ENCODE results near the gene RRAGA. TPM values are rescaled to one million over a fixed set of nuclear protein-coding genes. Genes with fewer than 3 reads are reported as not detected.

The RRAGA gene
- total and polyA plus RNA-seq, 2 experiments from 2014 or later = 24.7 to 36.1 TPM

DNA sequence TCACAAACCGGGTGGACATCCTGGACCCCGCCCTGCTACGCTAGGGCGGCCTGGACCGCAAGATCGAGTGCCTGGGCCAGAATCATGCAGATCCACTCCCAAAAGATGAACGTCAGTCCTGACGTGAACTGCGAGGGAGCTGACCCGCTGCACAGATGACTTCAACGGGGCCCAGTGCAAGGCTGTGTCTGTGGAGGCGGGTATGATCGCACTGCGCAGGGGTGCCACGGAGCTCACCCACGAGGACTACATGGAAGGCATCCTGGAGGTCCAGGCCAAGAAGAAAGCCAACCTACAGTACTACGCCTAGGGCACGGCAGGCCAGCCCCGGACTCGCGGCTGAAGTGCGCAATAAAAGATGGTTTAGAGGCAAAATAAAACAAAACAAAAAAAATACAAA is 21.4 kb upstream of the RRAGA start:
- ATAC-seq = no peak
- Histone ChIP-seq H3K4me1 (ENCODE audit: insufficient read depth) (no peaks in the 10 kb centered on the region), H2AFZ (no peak overlapping the region), H3K27ac (ENCODE audit: low read depth) (no peak overlapping the region), H3K9me2 (ENCODE audit: insufficient read depth) (peaks cover 8% of the 10 kb centered on the region), H4K20me1 (replicated peaks; ENCODE audit: insufficient read depth) (no peaks in the 10 kb centered on the region), H3K4me3 (no peak overlapping the region), H3K27me3 (ENCODE audit: insufficient read depth) (no peaks in the 10 kb centered on the region), H3K36me3 (ENCODE audit: insufficient read depth) (no peaks in the 10 kb centered on the region), H3K4me2 (no peak overlapping the region), H3K79me2 (replicated peaks; ENCODE audit: insufficient read depth) (no peaks in the 10 kb centered on the region), H3F3A (replicated peaks; ENCODE audit: low read depth) (no peaks in the 10 kb centered on the region)
- Mint-ChIP-seq H3K36me3 (ENCODE audit: low read depth) (no peaks in the 10 kb centered on the region), H3K27me3 (ENCODE audit: insufficient read depth, low read depth, poor library complexity) (peaks cover 1% of the 10 kb centered on the region), H3K27ac (no peak overlapping the region), H3K9me3 (no peaks in the 10 kb centered on the region), H3K4me3 (no peak overlapping the region), H3K4me1 (no peaks in the 10 kb centered on the region)
- TF ChIP-seq, protein P1, sequence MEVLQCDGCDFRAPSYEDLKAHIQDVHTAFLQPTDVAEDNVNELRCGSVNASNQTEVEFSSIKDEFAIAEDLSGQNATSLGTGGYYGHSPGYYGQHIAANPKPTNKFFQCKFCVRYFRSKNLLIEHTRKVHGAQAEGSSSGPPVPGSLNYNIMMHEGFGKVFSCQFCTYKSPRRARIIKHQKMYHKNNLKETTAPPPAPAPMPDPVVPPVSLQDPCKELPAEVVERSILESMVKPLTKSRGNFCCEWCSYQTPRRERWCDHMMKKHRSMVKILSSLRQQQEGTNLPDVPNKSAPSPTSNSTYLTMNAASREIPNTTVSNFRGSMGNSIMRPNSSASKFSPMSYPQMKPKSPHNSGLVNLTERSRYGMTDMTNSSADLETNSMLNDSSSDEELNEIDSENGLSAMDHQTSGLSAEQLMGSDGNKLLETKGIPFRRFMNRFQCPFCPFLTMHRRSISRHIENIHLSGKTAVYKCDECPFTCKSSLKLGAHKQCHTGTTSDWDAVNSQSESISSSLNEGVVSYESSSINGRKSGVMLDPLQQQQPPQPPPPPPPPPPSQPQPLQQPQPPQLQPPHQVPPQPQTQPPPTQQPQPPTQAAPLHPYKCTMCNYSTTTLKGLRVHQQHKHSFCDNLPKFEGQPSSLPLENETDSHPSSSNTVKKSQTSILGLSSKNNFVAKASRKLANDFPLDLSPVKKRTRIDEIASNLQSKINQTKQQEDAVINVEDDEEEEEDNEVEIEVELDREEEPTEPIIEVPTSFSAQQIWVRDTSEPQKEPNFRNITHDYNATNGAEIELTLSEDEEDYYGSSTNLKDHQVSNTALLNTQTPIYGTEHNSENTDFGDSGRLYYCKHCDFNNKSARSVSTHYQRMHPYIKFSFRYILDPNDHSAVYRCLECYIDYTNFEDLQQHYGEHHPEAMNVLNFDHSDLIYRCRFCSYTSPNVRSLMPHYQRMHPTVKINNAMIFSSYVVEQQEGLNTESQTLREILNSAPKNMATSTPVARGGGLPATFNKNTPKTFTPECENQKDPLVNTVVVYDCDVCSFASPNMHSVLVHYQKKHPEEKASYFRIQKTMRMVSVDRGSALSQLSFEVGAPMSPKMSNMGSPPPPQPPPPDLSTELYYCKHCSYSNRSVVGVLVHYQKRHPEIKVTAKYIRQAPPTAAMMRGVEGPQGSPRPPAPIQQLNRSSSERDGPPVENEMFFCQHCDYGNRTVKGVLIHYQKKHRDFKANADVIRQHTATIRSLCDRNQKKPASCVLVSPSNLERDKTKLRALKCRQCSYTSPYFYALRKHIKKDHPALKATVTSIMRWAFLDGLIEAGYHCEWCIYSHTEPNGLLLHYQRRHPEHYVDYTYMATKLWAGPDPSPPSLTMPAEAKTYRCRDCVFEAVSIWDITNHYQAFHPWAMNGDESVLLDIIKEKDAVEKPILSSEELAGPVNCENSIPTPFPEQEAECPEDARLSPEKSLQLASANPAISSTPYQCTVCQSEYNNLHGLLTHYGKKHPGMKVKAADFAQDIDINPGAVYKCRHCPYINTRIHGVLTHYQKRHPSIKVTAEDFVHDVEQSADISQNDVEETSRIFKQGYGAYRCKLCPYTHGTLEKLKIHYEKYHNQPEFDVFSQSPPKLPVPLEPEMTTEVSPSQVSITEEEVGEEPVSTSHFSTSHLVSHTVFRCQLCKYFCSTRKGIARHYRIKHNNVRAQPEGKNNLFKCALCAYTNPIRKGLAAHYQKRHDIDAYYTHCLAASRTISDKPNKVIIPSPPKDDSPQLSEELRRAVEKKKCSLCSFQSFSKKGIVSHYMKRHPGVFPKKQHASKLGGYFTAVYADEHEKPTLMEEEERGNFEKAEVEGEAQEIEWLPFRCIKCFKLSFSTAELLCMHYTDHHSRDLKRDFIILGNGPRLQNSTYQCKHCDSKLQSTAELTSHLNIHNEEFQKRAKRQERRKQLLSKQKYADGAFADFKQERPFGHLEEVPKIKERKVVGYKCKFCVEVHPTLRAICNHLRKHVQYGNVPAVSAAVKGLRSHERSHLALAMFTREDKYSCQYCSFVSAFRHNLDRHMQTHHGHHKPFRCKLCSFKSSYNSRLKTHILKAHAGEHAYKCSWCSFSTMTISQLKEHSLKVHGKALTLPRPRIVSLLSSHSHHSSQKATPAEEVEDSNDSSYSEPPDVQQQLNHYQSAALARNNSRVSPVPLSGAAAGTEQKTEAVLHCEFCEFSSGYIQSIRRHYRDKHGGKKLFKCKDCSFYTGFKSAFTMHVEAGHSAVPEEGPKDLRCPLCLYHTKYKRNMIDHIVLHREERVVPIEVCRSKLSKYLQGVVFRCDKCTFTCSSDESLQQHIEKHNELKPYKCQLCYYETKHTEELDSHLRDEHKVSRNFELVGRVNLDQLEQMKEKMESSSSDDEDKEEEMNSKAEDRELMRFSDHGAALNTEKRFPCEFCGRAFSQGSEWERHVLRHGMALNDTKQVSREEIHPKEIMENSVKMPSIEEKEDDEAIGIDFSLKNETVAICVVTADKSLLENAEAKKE (CRISPR knock-in tag; IDR thresholded peaks at IDR 0.05) = no peak
- TF ChIP-seq ZNF331 (CRISPR knock-in tag; IDR thresholded peaks at IDR 0.05; ENCODE audit: low read depth) (no peak), POLR2AphosphoS5 (IDR thresholded peaks at IDR 0.05; ENCODE audit: low read depth) (no peak), CREB1 (CRISPR knock-in tag; IDR thresholded peaks at IDR 0.05; ENCODE audit: low read depth) (no peak), NANOG (IDR thresholded peaks at IDR 0.05; ENCODE audit: borderline replicate concordance) (no peak)
- TF ChIP-seq, protein P2, sequence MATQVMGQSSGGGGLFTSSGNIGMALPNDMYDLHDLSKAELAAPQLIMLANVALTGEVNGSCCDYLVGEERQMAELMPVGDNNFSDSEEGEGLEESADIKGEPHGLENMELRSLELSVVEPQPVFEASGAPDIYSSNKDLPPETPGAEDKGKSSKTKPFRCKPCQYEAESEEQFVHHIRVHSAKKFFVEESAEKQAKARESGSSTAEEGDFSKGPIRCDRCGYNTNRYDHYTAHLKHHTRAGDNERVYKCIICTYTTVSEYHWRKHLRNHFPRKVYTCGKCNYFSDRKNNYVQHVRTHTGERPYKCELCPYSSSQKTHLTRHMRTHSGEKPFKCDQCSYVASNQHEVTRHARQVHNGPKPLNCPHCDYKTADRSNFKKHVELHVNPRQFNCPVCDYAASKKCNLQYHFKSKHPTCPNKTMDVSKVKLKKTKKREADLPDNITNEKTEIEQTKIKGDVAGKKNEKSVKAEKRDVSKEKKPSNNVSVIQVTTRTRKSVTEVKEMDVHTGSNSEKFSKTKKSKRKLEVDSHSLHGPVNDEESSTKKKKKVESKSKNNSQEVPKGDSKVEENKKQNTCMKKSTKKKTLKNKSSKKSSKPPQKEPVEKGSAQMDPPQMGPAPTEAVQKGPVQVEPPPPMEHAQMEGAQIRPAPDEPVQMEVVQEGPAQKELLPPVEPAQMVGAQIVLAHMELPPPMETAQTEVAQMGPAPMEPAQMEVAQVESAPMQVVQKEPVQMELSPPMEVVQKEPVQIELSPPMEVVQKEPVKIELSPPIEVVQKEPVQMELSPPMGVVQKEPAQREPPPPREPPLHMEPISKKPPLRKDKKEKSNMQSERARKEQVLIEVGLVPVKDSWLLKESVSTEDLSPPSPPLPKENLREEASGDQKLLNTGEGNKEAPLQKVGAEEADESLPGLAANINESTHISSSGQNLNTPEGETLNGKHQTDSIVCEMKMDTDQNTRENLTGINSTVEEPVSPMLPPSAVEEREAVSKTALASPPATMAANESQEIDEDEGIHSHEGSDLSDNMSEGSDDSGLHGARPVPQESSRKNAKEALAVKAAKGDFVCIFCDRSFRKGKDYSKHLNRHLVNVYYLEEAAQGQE (IDR thresholded peaks at IDR 0.05; ENCODE audit: unreplicated experiment) = no peak
- TF ChIP-seq, protein P3, sequence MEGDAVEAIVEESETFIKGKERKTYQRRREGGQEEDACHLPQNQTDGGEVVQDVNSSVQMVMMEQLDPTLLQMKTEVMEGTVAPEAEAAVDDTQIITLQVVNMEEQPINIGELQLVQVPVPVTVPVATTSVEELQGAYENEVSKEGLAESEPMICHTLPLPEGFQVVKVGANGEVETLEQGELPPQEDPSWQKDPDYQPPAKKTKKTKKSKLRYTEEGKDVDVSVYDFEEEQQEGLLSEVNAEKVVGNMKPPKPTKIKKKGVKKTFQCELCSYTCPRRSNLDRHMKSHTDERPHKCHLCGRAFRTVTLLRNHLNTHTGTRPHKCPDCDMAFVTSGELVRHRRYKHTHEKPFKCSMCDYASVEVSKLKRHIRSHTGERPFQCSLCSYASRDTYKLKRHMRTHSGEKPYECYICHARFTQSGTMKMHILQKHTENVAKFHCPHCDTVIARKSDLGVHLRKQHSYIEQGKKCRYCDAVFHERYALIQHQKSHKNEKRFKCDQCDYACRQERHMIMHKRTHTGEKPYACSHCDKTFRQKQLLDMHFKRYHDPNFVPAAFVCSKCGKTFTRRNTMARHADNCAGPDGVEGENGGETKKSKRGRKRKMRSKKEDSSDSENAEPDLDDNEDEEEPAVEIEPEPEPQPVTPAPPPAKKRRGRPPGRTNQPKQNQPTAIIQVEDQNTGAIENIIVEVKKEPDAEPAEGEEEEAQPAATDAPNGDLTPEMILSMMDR (conservative IDR thresholded peaks at IDR 0.05; ENCODE audit: low read depth in 2 of 2) = no peak
- no peak for DNase-seq (ENCODE audit: low spot score)

Measured in GM23338 (cell line).